ENCODE data around the gene CCDC175. TPM values are rescaled to one million over a fixed set of nuclear protein-coding genes. Genes with fewer than 3 reads are reported as not detected.

Gene CCDC175
- not detected for total RNA-seq

- peak within 1 kb of the TSS; percentile 42 to 65 for H3K4me3 ChIP-seq
- intact Hi-C loops (cut with DNase I), result loop anchor here (2.0 kb wide), 2 partner anchors 112 to 450 kb away; no protein-coding TSS in a partner anchor
- H3K4me1 ChIP-seq, result no peaks in the 10 kb centered on the region
- H3K9me3 ChIP-seq, result no peaks in the 10 kb centered on the region
- no peaks in the 10 kb centered on the region for H3K36me3 ChIP-seq
- H3K27ac ChIP-seq, result no peak within 1 kb of the TSS
- H3K27me3 ChIP-seq, result no peaks in the 10 kb centered on the region
- DNase-seq (ENCODE audit: low spot score in 2 of 2), result peak; percentile 40 to 87
- TF ChIP-seq, protein P1, sequence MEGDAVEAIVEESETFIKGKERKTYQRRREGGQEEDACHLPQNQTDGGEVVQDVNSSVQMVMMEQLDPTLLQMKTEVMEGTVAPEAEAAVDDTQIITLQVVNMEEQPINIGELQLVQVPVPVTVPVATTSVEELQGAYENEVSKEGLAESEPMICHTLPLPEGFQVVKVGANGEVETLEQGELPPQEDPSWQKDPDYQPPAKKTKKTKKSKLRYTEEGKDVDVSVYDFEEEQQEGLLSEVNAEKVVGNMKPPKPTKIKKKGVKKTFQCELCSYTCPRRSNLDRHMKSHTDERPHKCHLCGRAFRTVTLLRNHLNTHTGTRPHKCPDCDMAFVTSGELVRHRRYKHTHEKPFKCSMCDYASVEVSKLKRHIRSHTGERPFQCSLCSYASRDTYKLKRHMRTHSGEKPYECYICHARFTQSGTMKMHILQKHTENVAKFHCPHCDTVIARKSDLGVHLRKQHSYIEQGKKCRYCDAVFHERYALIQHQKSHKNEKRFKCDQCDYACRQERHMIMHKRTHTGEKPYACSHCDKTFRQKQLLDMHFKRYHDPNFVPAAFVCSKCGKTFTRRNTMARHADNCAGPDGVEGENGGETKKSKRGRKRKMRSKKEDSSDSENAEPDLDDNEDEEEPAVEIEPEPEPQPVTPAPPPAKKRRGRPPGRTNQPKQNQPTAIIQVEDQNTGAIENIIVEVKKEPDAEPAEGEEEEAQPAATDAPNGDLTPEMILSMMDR (IDR thresholded peaks at IDR 0.05), result peak; percentile 41 to 64 (median 56)
Observed at GRCh38 chr14:59576332-59577294, at the start of gene CCDC175. Gene CCDC175, minus strand, starts transcription at chr14:59576812. Its CDS starts 37 bp downstream, at chr14:59576775.

GRCh38 chr14:59622631-59623030 is 46.0 kb upstream of the CCDC175 start:
- Histone ChIP-seq H3K27me3 (no peaks in the 10 kb centered on the region), H3K9me3 (no peaks in the 10 kb centered on the region), H3K27ac (peak overlapping the region in 1 of 2 donors; percentile 13), H3K4me3 (no peak overlapping the region), H3K36me3 (no peaks in the 10 kb centered on the region), H3K4me1 (peaks cover 0 to 3% of the 10 kb centered on the region in 2 donors)
- no peak for DNase-seq (ENCODE audit: low spot score in 2 of 2)
- TF ChIP-seq, protein P1 (IDR thresholded peaks at IDR 0.05), result no peak
- intact Hi-C loops (cut with DNase I), result no loop called here

DNA sequence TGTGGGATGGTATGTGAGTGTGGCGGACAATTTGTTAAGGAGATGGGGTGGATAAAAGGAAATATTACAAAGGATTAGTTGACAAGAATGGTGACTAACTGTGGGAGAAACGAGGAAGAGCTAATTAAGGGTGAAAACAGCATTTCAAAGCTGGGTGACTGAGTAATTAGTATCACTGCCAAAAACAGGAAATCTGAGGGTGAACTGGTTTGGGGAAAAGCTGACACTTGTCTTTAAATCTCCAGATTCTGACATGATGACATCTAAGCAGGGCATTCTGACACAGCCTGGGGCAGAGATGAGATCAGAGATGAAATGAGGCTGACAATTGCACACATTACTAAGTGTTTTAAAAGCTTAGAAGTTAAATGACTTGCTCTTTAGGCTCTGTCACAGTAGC is 42.4 kb upstream of the CCDC175 start:
- H3K9me3 ChIP-seq, result no peaks in the 10 kb centered on the region
- H3K27me3 ChIP-seq, result no peaks in the 10 kb centered on the region
- no peak overlapping the region for H3K4me3 ChIP-seq
- intact Hi-C loops (cut with DNase I), result no loop called here
- no peak overlapping the region for H3K27ac ChIP-seq
- TF ChIP-seq, protein P1 (IDR thresholded peaks at IDR 0.05), result no peak
- H3K4me1 ChIP-seq, result no peaks in the 10 kb centered on the region
- DNase-seq (ENCODE audit: low spot score in 2 of 2), result no peak
- H3K36me3 ChIP-seq, result no peaks in the 10 kb centered on the region

DNA sequence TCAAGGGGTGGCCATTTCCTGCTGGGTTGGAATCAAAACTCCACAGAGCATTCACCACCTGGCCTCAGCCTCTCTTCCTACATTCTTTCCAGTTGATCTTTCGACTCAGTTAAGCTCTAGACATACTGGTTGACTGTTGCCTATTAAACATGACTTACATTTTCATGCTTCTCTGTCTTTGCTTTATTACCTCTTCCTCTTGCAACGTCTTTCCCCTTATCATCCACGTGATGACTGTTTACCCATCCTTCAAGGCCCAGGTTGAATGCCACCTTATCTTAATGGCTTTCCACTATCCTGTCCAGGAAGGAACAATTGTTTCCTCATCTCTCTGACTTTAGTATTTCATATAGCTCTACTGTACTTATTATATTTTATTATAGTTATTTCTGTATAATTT is 24.4 kb upstream of the CCDC175 start:
- no peak overlapping the region for H3K4me3 ChIP-seq
- intact Hi-C loops (cut with DNase I), result no loop called here
- no peaks in the 10 kb centered on the region for H3K27me3 ChIP-seq
- no peak for DNase-seq (ENCODE audit: low spot score in 2 of 2)
- TF ChIP-seq, protein P1 (IDR thresholded peaks at IDR 0.05), result no peak
- no peaks in the 10 kb centered on the region for H3K9me3 ChIP-seq
- no peaks in the 10 kb centered on the region for H3K4me1 ChIP-seq
- no peak overlapping the region for H3K27ac ChIP-seq
- H3K36me3 ChIP-seq, result peaks cover 0 to 25% of the 10 kb centered on the region in 2 donors

DNA sequence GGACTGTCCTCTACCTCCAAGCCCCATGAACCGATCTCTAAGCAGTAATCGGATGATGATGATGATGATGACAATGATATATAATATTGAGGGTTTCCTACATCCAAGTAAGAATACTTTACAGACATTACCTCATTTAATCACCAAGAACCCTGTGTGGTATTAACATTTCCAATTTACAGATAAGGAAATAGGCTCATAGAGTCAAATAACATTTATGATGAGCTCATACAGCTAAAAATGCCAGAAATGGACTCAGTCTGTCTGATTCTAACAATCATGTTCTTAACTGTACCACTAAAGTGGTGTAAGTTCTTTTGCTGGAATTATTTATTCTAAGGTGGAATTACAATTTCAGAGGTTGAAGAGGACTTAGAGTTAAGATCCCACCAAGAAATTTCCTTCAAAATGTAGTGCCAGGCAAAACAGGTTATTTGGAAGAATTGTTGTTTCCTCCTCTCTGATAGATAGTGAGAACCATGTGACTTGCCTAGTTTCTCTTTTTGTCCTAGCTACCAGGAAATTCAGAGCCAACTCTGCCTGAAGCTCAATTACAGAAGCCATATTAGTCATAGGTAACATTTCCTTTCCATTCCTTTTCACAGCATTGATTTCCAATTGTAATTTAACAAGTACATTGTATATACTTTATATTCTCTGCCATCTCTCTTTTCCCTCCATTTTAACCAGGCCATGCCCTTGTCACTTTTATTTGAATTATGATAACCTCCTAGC is 23.8 kb upstream of the CCDC175 start:
- DNase-seq (ENCODE audit: low spot score in 2 of 2), result no peak
- no peaks in the 10 kb centered on the region for H3K9me3 ChIP-seq
- H3K36me3 ChIP-seq, result peaks cover 0 to 27% of the 10 kb centered on the region in 2 donors
- intact Hi-C loops (cut with DNase I), result no loop called here
- H3K4me1 ChIP-seq, result no peaks in the 10 kb centered on the region
- H3K27me3 ChIP-seq, result no peaks in the 10 kb centered on the region
- no peak overlapping the region for H3K27ac ChIP-seq
- no peak overlapping the region for H3K4me3 ChIP-seq
- TF ChIP-seq, protein P1 (IDR thresholded peaks at IDR 0.05), result no peak
